Progenitor cell of endocrine pancreas (in vitro differentiated cells): Measurements from ENCODE around the gene LIG1. TPM values are rescaled to one million over a fixed set of nuclear protein-coding genes. Genes with fewer than 3 reads are reported as not detected.

Experiments
- DNase-seq: peaks from one replicate; pipeline ENCODE4 v3.0.0; 2021; ENCODE audit warnings: low spot score; ENCODE audit not compliant: unreplicated experiment
- H3K27ac Mint-ChIP-seq: 2 replicates; pipeline ENCODE4 v1.8.0; 2021; ENCODE audit warnings: mild to moderate bottlenecking, moderate library complexity, mixed read lengths
- H3K27me3 Mint-ChIP-seq: 2 replicates; pipeline ENCODE4 v1.8.0; 2021; ENCODE audit warnings: mixed read lengths
- H3K36me3 Mint-ChIP-seq: 2 replicates; pipeline ENCODE4 v1.8.0; 2022; ENCODE audit warnings: mixed read lengths; ENCODE audit not compliant: insufficient read depth
- H3K4me1 Mint-ChIP-seq: 2 replicates; pipeline ENCODE4 v1.8.0; 2021; ENCODE audit warnings: low read depth, mixed read lengths
- H3K4me3 Mint-ChIP-seq: 2 replicates; pipeline ENCODE4 v1.8.0; 2021; ENCODE audit warnings: low read depth, mild to moderate bottlenecking, moderate library complexity, mixed read lengths
- H3K9me3 Mint-ChIP-seq: 2 replicates; pipeline ENCODE4 v1.8.0; 2021; ENCODE audit warnings: low read depth, mixed read lengths
- total RNA-seq: library from RNA; stranded (reverse); gene quantifications from 2 replicates; pipeline ENCODE4 v1.2.1, GENCODE V29; 2021
- TF ChIP-seq, protein P1 (sequence below): fragments of 200-600 bp; sonication (generic); IDR thresholded peaks from one replicate; pipeline ENCODE4 v1.5.0; 2021; ENCODE audit warnings: antibody characterized with exemption, mild to moderate bottlenecking; ENCODE audit not compliant: unreplicated experiment

Gene LIG1
- total RNA-seq, 1 donor from 2014 or later, result 90.4 TPM

DNA sequence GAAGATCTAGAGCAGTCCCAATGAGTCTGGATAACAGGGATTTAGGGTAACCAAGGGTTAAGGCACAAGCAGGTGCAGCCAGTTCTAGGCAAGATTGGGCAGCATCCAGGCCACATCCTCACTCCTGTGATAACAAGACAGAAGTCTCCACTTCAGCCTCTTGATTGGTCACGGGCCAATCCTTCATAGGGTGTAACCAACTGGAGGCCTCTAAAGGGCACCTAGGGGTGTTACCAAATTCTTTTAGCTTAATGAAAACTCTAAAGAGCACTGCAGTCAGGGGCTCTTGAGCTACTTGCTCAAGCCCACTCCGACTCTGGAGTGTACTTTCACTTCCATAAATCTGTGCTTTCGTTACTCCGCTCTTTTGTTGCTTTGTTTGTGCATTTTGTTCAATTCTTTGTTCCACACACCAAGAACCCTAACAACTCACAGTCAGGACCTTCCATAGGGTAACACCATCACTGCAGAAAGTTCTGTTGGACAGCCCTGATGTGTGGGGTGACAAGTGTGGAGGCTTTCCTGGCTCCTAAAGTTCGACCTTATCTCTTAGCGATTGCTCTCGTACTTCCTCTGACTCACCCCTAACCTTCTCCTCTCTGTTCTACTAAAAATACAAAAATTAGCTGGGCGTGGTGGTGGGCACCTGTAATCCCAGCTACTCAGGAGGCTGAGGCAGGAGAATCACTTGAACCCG is 36.4 kb upstream of the LIG1 start:
- no peaks in the 10 kb centered on the region for H3K4me1 Mint-ChIP-seq
- H3K9me3 Mint-ChIP-seq, result no peaks in the 10 kb centered on the region
- H3K27ac Mint-ChIP-seq, result no peak overlapping the region
- H3K36me3 Mint-ChIP-seq, result peaks cover 4% of the 10 kb centered on the region
- TF ChIP-seq, protein P1, sequence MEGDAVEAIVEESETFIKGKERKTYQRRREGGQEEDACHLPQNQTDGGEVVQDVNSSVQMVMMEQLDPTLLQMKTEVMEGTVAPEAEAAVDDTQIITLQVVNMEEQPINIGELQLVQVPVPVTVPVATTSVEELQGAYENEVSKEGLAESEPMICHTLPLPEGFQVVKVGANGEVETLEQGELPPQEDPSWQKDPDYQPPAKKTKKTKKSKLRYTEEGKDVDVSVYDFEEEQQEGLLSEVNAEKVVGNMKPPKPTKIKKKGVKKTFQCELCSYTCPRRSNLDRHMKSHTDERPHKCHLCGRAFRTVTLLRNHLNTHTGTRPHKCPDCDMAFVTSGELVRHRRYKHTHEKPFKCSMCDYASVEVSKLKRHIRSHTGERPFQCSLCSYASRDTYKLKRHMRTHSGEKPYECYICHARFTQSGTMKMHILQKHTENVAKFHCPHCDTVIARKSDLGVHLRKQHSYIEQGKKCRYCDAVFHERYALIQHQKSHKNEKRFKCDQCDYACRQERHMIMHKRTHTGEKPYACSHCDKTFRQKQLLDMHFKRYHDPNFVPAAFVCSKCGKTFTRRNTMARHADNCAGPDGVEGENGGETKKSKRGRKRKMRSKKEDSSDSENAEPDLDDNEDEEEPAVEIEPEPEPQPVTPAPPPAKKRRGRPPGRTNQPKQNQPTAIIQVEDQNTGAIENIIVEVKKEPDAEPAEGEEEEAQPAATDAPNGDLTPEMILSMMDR, result no peak
- no peaks in the 10 kb centered on the region for H3K27me3 Mint-ChIP-seq
- no peak overlapping the region for H3K4me3 Mint-ChIP-seq
- DNase-seq, result no peak

DNA sequence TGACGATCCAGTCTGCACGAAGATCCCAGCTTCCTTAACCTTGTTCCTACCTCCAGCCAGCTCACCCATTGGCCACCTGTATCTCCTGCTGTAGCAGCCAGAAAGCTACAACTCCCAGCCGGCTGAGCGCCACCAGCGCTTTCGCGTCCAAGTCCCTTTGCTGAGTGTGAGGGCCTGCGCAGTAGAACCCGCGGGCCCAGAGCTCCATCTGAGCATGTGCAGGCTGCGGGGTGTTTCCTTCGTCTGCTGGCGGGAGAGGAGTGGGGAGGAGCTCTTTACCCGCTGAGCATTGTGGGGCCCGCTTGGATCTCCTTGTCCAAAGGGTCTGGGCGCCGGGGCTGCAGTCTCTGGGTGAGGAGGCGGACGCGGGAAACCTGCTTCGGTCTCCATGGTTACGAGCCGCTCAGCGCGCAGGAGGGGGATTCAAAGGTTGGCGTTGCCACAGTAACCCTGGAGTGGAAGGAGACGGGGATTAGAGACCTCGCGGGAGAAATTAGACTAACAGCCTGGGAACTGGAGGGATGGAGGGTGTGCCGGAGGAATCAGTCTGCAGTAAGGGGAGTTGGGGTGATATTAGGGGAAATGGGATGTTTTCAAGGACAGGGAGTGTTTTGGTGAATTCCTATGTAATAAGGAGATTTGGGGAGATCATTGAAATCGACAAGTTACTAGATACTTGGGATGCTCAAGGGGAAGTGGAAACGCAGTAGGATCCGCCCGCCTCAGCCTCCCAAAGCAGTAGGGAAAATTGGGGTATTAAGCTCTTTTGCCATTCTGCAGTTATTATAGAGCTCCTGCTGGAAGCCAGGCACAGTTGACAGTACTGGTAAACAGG is 33.9 kb upstream of the LIG1 start:
- Mint-ChIP-seq H3K36me3 (peaks cover 3% of the 10 kb centered on the region), H3K27ac (no peak overlapping the region), H3K4me3 (no peak overlapping the region), H3K9me3 (no peaks in the 10 kb centered on the region), H3K4me1 (no peaks in the 10 kb centered on the region), H3K27me3 (no peaks in the 10 kb centered on the region)
- TF ChIP-seq, protein P1, result no peak
- peak; percentile 91 for DNase-seq

DNA sequence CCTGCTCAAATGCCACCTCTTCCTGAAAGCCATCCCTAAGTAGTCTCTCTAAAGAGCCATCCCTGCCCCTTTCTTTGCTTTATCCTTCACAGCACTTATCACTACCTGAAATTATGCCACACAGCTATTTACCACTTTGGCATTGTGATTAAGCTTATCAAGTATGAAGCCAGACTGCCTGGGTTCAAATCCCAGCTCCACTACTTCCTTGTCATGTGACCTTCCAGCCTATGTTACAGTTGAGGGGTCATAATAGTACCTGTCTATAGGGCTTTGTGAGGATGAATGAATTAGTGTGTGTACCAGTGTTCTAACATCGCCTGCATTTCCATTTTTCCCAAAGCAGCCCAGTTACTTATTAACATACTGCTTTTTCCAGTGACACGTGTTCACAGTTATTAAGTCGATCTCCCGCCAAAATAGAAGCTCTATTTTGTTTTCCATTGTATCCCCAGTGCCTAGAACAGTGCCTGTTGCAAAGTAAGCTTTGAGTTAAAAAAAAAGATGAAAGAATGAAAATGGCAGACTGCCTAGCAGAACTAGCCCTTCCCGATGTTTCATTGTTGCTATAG is 33.2 kb upstream of the LIG1 start:
- Mint-ChIP-seq H3K27ac (no peak overlapping the region), H3K4me3 (no peak overlapping the region), H3K36me3 (peaks cover 3% of the 10 kb centered on the region), H3K27me3 (no peaks in the 10 kb centered on the region), H3K4me1 (no peaks in the 10 kb centered on the region), H3K9me3 (no peaks in the 10 kb centered on the region)
- TF ChIP-seq, protein P1, result no peak
- no peak for DNase-seq

DNA sequence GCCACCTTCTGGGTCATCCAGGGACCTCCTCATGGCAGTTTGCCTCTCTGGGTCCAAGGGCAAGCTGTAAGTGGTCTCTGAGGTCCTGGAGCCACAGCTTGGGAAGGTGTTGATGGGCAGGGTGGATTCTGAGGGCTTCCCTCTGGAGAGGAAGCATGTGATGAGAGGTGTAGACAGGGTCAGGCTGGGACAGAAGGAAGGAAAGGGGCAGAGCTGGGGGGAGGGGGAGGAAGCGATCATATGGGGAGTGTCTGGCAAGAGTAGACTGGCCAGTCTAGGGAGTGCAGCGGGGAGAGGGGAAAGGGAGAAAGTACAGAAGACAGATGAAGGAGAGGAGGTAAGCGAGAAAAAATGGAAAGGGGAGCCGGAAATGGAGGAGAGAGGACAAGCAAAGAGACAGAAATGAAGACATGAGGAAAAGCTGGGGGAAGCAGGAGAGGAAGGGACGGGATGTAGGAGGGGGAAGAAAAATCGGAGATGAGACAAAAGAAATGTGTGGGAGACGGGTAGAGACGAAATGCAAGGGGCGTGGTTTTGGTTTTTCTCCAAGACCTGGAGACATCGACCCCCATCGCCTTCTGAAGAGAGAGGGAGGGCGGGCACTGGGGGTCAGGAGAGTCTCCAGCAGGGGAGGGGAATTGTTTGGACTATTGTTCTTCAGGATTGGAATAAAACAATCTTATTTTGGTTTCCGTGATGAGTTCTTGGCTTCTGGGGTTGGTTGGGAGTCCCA is 27.0 kb upstream of the LIG1 start:
- no peak overlapping the region for H3K27ac Mint-ChIP-seq
- DNase-seq, result no peak

More for the DNA sequence above, 27.0 kb upstream of the LIG1 start:
- peaks cover 6% of the 10 kb centered on the region for H3K36me3 Mint-ChIP-seq
- H3K27me3 Mint-ChIP-seq, result no peaks in the 10 kb centered on the region
- TF ChIP-seq, protein P1, result no peak
- no peaks in the 10 kb centered on the region for H3K9me3 Mint-ChIP-seq
- H3K4me1 Mint-ChIP-seq, result no peaks in the 10 kb centered on the region
- no peak overlapping the region for H3K4me3 Mint-ChIP-seq
